Lower leg skin (tissue), 4 donors: ENCODE measurements around the gene WIPF3. TPM values are rescaled to one million over a fixed set of nuclear protein-coding genes. Genes with fewer than 3 reads are reported as not detected.
A peak's percentile ranks its signal among the peaks of the same experiment; 100 is the strongest.

Source experiments
- DNase-seq, 2 donors: peaks; one replicate each; pipeline ENCODE4 v3.0.0-alpha.2; 2019; ENCODE audit warnings: low spot score in 2 of 2
- H3K4me3 ChIP-seq: fragments of 200-600 bp; sonication (generic); 2 replicates; pipeline ENCODE4 v1.5.1; 2017; ENCODE audit warnings: mild to moderate bottlenecking, low read depth; ENCODE audit not compliant: poor library complexity, severe bottlenecking
- CTCF ChIP-seq, 3 donors: fragments of 450-650 bp; IDR thresholded peaks; one replicate each; pipeline ENCODE4 v1.5.1; 2016; ENCODE audit warnings: antibody characterized with exemption in 3 of 3, mild to moderate bottlenecking in 3 of 3, moderate library complexity in 2 of 3
- POLR2A ChIP-seq, 2 donors: fragments of 450-650 bp; IDR thresholded peaks; one replicate each; pipeline ENCODE4 v1.6.1; 2016 to 2017; ENCODE audit warnings: antibody characterized with exemption in 2 of 2, mild to moderate bottlenecking in 1 of 2, moderate library complexity in 1 of 2
- WGBS, 2 donors: methylation state at CpG; one replicate each; pipeline ENCODE4 v1.1.5; 2018; 5-methylcytosine and 5-hydroxymethylcytosine counted together
- intact Hi-C: fragments of 100-400 bp; cut with DNase I; formaldehyde crosslinking; loops from one replicate; pipeline ENCODE4 v1.15.0; 2023; ENCODE audit warnings: low total_unique reads
- total RNA-seq, 4 donors: library from RNA; depleted of rRNA; stranded (reverse); fragments of >200 nt; gene quantifications; one replicate each; pipeline ENCODE4 v1.1.0, GENCODE V29; 2016

Gene WIPF3
- total RNA-seq, 4 donors from 2014 or later, result 0.23 to 1.2 (median 0.82) TPM

DNA sequence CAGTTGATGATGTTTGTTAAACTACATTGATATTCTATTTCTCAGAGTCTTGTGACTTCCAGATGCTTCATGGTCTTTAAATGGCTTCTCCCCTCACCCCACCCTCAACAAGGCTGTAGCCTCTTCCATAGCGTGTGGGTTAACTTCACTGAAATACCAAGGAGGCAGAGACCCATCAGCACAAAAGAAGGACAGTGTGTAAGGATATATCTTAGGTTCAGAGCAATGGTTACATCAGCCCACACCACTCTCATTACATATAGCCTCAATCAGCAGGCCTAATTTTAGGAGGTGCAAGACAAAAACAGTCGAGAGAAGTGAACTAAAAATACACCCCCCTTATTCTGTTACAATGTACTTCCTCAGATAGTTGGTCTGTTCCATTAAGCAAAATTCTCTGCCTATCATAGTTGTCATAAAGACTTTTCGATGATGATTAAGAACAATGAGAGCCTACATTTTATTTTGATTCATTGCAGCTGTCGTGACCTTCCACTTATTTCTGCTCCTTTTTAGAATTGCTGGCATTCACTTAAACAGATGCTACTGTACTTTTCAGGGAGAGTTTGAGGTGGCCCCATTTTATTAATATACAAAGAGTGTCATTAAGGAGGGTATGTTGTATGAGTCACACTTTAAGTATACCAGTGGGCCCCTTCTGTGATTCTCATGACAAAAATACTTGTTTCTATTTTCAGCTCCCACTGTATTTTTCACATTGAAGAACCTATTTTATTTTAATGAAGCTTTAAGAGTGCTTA lies 52.1 kb downstream of the WIPF3 start:
- H3K4me3 ChIP-seq, result no peak overlapping the region
- TF ChIP-seq POLR2A (IDR thresholded peaks at IDR 0.05) (no peak), CTCF (IDR thresholded peaks at IDR 0.05) (no peak)
- DNase-seq, result no peak
- intact Hi-C loops, result no loop called here
- 79 to 81% methylated on average over 4 of the region's 4 CpGs for WGBS, 2 donors

DNA sequence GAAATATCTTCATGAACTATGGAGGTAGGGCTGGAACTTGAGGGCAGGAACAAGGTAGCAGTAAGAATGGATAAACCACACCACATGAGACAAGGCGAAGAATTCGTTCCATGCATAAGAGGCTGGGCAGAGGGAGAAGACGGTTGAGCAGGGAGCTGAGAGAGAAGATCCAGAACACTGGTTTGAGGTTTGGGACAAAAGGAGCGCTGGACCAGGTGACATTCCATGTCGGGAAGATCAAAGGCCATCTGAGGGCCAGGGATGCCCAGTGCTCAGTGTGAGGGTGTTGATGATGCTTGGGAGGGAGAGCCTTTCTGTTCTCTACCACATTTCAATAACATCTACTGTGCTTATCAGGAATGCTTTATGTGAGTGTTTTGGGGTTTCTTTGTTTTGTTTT lies 52.8 kb downstream of the WIPF3 start:
- no peak for TF ChIP-seq POLR2A (IDR thresholded peaks at IDR 0.05)
- intact Hi-C loops, result no loop called here
- no peak overlapping the region for H3K4me3 ChIP-seq
- WGBS, 2 donors, result 92 to 94% methylated on average over 5 of the region's 5 CpGs
- DNase-seq, result peak in 1 of 2 donors; percentile 39

GRCh38 chr7:29859524-29860185 lies 53.3 kb downstream of the WIPF3 start:
- intact Hi-C loops, result no loop called here
- no peak overlapping the region for H3K4me3 ChIP-seq
- 43% methylated on average over 4 of the region's 4 CpGs for WGBS, 2 donors
- TF ChIP-seq CTCF (IDR thresholded peaks at IDR 0.05) (no peak), POLR2A (IDR thresholded peaks at IDR 0.05) (no peak)
- peak; percentile 18 to 70 for DNase-seq

- intact Hi-C loops, result no loop called here
- DNase-seq, result peak in 1 of 2 donors; percentile 40
- 79 to 84% methylated on average over 2 of the region's 2 CpGs for WGBS, 2 donors
- H3K4me3 ChIP-seq, result no peak overlapping the region
- TF ChIP-seq CTCF (IDR thresholded peaks at IDR 0.05), result no peak
- TF ChIP-seq POLR2A (IDR thresholded peaks at IDR 0.05), result no peak
Measured at GRCh38 chr7:29860186-29860585, 53.9 kb downstream of the WIPF3 start.

DNA sequence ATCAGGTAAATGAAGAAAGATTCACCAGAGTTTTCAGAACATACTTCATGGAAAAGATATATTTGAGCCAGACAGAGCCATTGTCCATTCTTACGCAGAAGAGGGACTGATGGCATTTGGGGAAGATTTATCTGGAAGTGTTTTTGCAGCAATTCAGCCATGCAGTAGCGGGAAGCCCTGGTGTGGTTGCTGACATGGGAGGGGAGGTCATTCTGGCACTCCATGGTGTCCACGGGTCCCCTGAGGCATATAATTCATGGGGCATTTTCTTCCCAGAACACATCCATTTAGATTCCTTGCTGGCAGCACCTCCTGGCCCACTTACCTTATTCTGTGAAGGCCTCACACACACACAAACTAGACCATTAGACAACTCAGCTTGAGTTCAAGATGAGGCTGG lies 55.6 kb downstream of the WIPF3 start:
- intact Hi-C loops, result no loop called here
- no peak overlapping the region for H3K4me3 ChIP-seq
- 86 to 89% methylated on average over 3 of the region's 3 CpGs for WGBS, 2 donors
- TF ChIP-seq CTCF (IDR thresholded peaks at IDR 0.05), result no peak
- no peak for TF ChIP-seq POLR2A (IDR thresholded peaks at IDR 0.05)
- no peak for DNase-seq

- no peak overlapping the region for H3K4me3 ChIP-seq
- intact Hi-C loops, result no loop called here
- no peak for DNase-seq
- 54 to 58% methylated on average over 2 of the region's 2 CpGs for WGBS, 2 donors
- no peak for TF ChIP-seq POLR2A (IDR thresholded peaks at IDR 0.05)
- TF ChIP-seq CTCF (IDR thresholded peaks at IDR 0.05), result no peak
Measured at GRCh38 chr7:29864656-29865055, 58.3 kb downstream of the WIPF3 start.
